GM12892 (cell line): ENCODE data around the gene PLAC1.

Experiments
- POLR2A ChIP-seq: IDR thresholded peaks from 2 replicates; pipeline ENCODE4 v1.6.1; 2011; ENCODE audit warnings: low read depth, low read length, control low read depth
- POLR2AphosphoS5 ChIP-seq: IDR thresholded peaks from 2 replicates; pipeline ENCODE4 v1.6.1; 2011; ENCODE audit warnings: low read depth, low read length, control low read depth
- TAF1 ChIP-seq: IDR thresholded peaks from 2 replicates; pipeline ENCODE4 v1.6.1; 2011; ENCODE audit warnings: low read depth, mild to moderate bottlenecking, control low read depth, low read length, borderline replicate concordance

GRCh38 chrX:134628663-134629062 is 29.6 kb downstream of the PLAC1 start:
- no peak for TF ChIP-seq POLR2AphosphoS5
- no peak for TF ChIP-seq POLR2A
- no peak for TF ChIP-seq TAF1
